ENCODE data around the gene LRRK1.

LRRK1 gene

GRCh38 chr15:101045835-101046691 lies 126.9 kb downstream of the LRRK1 start:
- DNase-seq: no peak

- no peak for DNase-seq
These were observed 127.7 kb downstream of the LRRK1 start for GRCh38 chr15:101046826-101047225.

- DNase-seq: no peak
These were observed 128.2 kb downstream of the LRRK1 start for GRCh38 chr15:101047301-101047781.

GRCh38 chr15:101048176-101048575 lies 129.0 kb downstream of the LRRK1 start:
- DNase-seq: no peak

- DNase-seq: no peak
These were observed 129.4 kb downstream of the LRRK1 start for GRCh38 chr15:101048581-101049030.

- DNase-seq: no peak
These were observed 130.1 kb downstream of the LRRK1 start for GRCh38 chr15:101049282-101049681.

- no peak for DNase-seq
These were observed 130.9 kb downstream of the LRRK1 start for GRCh38 chr15:101049856-101050622.

GRCh38 chr15:101050623-101051290 lies 131.6 kb downstream of the LRRK1 start:
- DNase-seq: no peak

- no peak for DNase-seq
These were observed 132.3 kb downstream of the LRRK1 start for GRCh38 chr15:101051291-101052030.

- no peak for DNase-seq
These were observed 133.0 kb downstream of the LRRK1 start for GRCh38 chr15:101052031-101052620.

- DNase-seq: no peak
These were observed 133.5 kb downstream of the LRRK1 start for GRCh38 chr15:101052681-101053121.

GRCh38 chr15:101053261-101053660 lies 134.1 kb downstream of the LRRK1 start:
- DNase-seq: no peak

GRCh38 chr15:101054116-101054515 lies 135.0 kb downstream of the LRRK1 start:
- DNase-seq: no peak

- no peak for DNase-seq
These were observed 135.8 kb downstream of the LRRK1 start for GRCh38 chr15:101054991-101055390.

- no peak for DNase-seq
These were observed 136.3 kb downstream of the LRRK1 start for GRCh38 chr15:101055411-101055810.

- no peak for DNase-seq
These were observed 137.5 kb downstream of the LRRK1 start for GRCh38 chr15:101056366-101057334.

GRCh38 chr15:101057841-101058407 lies 138.8 kb downstream of the LRRK1 start:
- DNase-seq: no peak

- DNase-seq: no peak
These were observed 139.6 kb downstream of the LRRK1 start for GRCh38 chr15:101058735-101059134.

- no peak for DNase-seq
These were observed 140.5 kb downstream of the LRRK1 start for GRCh38 chr15:101059381-101060341.
